ENCODE data around the gene SEMA5A.
"Not testable (repeated sequence)": the region's sequence is repeated elsewhere in the genome, so short reads cannot be mapped to it uniquely, and the experiment has no call there.

SEMA5A gene

DNA sequence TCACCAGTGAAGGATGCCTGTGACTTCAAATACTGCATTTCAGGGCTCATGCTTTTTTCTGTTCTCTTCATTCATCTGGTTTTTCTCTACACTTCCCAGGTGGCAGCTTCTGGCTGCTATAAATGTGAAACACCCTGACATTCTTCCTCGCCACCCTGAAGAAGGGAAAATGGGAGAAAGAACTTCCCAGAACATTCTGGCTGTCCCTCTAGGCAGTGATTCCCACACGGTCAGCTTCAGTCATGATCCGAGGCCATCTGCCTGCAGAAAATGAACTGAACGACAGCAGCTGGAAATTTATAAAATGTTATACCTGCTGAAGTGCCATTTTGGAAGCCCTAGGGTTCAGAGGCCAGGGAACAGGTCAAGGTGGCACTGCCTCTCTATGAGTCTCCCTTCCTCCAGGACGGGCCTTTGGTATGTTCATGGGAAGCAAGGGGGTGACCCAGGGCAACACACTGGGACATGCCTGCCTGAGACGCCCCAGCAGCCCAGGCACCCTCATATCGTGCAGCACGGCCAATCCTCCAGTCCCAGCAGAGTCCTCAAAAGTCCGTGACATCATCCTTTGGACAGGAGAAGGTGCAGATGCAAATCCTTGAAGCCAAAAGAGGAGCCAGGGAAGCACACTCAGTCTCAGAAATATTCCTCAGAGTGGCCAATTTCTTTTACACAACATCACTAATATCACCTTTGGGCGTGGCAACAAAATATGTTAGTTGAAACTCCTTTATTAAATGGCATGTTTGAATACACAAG lies 107.1 kb downstream of the SEMA5A start:
- DNase-seq (ENCODE audit: low spot score), result no peak

DNA sequence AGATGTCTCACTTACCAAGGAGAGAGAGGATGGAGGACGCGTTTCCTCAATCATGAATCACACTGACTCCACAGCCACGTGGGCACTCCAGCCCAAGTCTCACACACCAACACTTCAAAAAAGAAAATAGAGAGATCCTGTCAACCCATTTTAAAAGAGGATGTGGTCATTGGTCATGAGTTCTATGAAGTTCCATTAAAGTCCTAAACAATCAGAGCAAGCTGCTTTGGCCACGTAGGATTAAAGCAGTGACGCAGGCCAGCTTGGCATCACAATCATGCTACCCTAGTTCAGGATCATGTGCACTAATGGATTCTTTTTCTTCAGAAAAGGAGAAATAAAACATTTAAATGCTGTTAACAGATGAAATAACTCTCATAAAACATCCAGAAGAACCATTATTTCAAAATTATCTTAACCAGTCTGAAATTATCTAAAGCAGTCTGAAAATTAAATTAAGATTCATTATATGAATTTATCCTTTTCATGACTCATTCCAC lies 108.1 kb downstream of the SEMA5A start:
- DNase-seq (ENCODE audit: low spot score), result no peak

DNA sequence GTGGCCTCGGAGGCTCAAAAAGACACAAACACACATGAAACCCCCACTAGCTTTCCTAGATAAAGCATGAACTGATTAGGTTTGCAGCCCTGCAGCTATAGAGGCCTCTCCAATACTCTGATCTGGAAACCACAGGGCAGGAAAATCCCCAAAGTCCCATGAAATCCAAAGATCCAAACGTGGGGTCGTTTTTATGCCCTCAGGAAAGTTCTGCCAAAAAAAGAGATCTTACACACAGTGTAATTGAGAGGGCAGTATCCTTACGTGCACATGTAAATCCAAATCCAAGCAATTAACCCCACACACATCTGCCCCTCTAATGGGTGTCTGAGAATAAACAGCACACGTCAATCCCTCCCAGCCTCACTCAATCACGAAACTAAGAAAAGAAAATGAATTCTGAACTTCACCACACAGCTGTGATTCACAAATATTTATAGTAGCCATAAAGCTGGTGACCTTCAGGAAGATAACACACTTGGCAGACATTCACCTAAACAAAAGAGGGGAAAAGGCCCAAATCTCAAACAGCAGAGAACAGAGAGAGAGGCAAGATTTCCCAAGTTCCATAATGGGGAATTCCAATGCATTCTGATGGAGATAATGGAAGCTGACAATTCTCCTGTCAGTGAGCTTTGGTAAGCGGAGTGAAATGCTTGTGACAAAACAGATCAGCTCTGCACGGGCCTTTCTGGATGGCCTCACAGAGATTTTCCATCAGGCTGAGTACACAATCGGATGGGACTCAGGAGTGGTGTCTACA lies 114.2 kb downstream of the SEMA5A start:
- no peak for DNase-seq (ENCODE audit: low spot score)

DNA sequence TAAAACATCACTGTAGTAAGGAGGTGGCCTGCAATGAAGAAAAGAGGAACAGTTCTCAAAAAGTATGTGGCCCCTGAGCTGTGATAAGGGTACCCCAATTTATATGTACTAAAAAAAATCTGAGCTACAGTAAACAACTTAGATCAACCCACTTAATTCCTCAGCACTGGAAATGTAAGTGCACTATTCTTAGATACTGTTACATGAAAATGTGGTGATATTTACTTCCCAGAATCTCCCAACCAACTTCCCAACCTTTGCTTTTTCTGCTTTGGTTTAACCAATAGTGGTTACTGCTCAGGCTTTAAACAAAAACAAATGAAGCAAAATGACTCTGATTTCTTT lies 114.8 kb downstream of the SEMA5A start:
- DNase-seq (ENCODE audit: low spot score), result no peak

DNA sequence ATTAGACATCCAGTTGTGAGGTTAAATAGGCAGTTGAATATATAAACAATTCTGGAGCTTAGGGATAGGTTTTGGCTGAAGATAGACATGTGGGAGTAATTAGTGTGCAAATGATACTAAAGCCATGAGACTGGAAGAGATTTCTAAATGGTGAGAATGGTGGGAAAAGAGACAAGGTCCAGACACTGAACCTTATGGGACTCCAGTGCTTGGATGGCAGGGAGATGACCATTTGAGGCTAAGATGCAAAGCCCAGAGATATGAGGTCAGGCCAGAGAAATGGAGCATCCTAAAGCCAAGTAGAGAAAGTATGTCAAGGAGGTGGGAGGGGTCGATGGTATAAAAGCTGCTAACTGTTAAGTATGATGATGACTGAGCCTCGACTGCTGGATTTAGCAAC lies 115.6 kb downstream of the SEMA5A start:
- DNase-seq (ENCODE audit: low spot score), result no peak

DNA sequence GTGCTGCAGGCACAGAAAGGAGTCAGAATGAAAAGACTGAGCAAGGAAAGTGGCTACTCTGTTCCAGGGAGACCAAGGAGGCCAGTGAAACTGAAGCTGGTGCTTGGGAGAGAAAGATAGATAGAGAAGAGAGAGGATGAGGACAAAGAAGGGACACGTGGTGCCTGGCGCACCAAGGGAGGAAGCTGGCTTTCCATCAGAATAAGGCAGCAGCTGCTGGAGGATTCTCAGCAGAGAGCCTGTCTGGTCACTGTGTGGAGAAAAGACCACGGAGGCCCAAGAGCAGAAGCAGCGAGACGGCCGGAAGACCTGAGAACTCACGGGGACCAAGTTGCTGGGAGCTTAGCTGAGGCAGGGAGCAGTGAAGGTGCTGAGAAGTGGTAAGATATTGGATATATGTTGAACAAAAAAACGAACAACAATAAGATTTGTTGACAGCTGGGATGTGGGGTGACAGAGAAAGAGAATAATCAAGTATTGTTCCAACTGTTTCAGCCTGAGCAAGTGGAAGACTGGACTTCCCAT lies 116.1 kb downstream of the SEMA5A start:
- DNase-seq (ENCODE audit: low spot score), result no peak

DNA sequence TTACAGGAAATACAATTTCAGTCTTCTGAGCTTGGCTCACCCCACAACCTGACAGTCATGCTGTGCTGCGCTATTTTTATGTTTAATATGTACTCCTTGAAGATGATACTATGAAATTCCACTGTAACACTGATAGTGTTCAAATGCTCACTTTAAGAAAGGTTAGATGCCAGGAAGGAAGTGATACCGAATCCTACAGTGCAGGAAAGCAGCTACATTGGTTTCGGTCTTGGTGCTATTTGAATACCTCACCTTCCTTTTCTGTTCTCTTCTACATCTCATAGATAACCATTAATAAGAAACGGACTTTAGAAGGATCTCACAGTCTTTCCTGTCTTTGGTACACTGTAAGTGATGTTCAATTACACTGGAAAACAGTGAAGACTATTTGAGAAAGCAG lies 117.6 kb downstream of the SEMA5A start:
- DNase-seq (ENCODE audit: low spot score), result no peak

DNA sequence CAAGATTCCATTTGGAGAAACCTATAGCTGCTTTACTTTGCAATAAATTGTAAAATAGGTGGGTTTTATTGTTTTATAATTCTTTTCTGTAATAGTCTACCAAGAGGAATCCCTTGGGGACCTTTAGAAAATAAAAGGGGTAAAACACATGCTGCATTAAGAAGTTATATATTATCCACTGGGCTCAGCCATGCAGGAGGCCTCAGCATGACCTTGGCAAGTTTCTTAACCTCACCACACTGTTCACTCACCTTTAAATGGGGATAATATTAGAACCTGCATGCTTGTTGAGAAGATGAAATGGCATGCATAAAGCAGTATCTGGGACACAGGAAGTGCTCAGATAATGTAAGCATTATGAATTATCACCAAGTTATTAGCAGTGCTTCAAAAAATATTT lies 120.2 kb downstream of the SEMA5A start:
- no peak for DNase-seq (ENCODE audit: low spot score)

DNA sequence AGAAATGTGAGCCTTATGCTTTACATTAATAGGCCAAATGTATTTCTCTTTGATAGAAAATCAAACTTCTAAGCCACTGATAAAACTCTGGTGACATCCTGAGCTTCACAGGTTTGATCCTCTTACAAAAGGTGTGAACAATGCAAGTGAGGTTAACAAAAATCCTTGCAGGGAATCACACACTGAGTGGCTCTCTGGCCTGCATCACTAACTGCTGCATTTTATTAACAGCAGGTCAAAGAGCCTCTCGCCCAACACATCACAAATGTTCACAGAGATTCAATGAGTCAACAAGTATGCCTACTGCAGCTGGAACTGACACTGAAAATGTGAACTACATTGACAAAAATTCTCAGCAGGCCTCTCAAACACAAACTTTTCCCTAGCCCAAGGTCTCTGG lies 122.3 kb downstream of the SEMA5A start:
- DNase-seq (ENCODE audit: low spot score), result no peak

DNA sequence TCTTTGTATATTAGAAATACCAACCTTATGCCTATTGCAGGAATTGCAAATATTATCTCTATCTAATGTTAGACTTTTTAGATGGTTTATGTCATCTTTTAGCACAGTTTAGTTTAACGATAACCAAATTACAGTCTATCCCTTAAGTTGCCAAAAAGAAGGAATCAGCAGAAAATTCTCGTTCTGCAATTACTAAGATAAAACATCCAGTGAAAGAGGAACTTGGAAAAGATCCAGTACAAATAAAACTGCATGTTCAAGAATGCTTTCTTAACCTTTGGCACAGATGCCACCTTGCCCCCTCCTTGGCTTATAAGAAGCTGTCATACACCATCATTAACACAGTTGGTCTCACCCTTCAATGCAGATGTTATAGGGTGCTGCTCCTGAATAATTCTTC lies 124.0 kb downstream of the SEMA5A start:
- no peak for DNase-seq (ENCODE audit: low spot score)

DNA sequence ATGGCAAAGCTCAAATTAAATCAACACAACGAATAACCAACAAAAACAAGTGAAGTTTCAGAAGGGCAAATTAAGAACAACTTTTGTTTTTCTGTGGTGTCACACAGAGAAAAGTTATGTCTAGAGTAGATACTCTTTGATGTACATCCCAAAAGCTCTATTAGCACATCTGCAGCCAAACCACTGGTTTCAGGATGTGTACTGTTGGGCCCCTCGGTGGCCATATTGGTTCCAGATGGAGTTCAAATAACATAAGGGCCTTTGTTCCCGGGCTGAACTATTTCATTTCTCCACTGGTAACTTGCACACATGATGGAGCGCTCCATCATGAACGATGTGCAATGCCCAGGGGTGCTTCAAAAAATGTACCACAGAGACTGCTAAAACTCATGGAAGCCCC lies 126.1 kb downstream of the SEMA5A start:
- DNase-seq (ENCODE audit: low spot score), result no peak

DNA sequence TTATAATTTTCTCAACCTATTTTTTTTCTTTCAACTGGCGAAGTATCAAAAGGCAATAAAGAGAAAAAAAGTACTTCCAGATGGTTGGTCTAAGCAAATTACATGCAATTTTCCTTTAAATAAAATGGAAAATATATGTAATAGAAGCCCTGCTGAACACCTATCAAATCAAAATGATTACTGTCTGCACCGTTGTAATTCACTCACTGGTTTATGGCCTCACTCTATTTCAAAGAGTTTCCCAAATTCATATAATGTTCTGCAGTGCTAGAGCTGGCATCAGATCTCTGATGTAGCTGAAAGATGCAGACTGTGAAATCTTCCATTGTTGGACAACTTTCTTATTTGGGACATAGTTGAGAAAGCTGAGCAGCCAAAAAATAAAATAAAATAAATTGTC lies 130.3 kb downstream of the SEMA5A start:
- DNase-seq (ENCODE audit: low spot score), result no peak

DNA sequence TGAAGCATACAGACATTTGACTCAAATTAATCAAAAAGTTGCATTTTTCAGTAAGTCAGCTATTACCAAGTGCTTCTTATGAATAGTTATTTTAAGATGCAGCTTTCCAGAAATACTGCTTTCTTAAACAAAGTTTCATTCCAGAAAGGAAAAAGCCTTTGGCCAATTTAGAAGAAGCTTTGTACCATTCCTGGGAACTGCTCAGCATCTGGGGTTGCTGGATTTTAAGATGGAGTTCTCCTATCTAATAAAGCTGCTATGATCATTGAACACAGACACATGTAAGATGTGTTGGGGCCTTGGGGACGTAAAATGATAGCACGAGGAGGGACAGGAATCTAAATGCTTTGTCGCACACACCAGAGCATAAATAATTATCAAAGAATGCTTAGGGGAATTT lies 130.8 kb downstream of the SEMA5A start:
- no peak for DNase-seq (ENCODE audit: low spot score)

DNA sequence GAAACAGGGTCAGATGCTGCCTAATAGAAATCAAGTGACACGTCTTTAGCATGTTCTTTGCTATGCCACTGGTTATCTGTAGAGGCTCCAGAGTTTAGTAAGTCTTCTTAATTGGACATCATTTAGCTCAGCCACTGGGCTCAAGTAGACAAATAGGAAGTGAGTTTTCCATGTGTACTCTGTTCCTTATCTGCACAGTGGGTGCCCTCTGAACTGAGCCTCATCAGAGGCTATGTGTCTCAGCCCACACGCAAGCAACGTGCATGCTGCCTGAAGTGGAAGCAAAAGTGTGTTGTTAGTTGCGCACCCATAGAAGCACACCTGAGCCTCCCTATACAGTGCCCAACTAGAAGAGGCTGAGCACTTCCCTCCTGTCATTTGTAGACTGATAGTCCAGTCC lies 134.7 kb downstream of the SEMA5A start:
- DNase-seq (ENCODE audit: low spot score), result no peak

DNA sequence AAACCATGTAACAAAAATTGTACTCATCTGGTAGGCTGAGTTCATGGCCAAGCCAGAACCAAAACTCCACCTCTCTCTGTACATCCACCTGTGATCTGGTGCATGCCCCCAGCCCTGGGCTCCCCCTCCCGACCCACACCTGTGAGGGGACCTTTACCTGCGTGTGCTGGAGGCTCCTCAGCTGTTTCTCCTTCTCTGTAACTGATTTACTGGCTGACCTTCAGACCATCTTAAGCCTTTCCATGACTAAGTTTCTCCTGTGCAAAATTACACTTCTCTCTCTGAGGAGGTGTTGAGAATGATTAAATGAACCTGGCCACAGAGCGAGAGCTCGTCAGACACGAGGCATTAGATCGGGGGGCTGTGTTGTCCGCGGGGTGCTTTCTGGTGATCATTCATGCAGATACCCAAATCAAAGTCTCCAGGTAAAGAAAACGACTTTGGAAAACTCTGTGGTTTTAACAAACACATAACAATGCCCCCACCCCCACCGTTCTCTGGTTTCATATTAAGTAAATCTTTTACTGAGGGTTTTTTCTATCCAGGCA lies 136.4 kb downstream of the SEMA5A start:
- DNase-seq (ENCODE audit: low spot score), result no peak

DNA sequence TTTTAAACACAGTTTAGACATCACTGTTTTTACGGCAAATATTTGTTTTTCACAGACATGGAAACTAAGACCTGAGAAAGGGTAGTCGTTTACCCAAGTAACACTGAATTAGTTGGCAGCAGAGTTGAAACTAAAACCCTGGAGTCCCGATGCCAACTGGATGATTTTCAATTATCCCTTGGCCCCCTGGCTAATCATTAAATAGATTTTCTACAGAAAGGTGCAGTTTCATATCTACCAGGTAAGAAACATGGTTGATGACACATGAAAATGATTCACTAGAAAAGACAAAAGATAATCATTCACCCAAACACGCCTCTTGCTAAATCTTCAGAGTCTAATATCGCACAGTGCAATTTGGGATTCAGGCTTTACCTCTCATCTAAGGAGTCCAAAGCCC lies 136.9 kb downstream of the SEMA5A start:
- no peak for DNase-seq (ENCODE audit: low spot score)

DNA sequence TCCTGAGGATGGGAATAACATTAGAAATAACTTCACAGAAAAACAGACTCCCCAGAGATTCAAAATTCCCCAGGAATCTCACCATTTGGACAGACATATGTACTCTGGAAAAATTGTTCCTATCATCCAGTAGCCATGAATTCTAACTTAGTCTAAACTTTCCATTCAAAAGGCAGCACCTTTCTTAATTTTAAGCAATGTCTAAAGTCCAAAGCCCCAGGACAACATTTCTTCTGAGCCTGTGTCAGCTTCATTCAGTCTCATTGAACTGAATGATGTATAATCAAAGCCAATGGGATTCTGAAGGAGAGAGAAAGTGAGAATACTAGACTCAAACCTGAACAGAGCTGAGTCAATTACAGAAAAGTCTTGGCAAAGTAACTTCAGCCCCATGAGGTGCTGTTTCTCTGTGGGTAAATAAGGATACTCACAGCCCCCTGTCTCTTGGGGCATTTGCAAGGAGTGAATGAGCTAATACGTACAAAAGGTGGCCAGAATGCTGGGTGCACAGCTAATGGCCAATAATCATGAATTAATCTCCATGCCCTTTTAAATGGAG lies 140.6 kb downstream of the SEMA5A start:
- DNase-seq (ENCODE audit: low spot score), result no peak

DNA sequence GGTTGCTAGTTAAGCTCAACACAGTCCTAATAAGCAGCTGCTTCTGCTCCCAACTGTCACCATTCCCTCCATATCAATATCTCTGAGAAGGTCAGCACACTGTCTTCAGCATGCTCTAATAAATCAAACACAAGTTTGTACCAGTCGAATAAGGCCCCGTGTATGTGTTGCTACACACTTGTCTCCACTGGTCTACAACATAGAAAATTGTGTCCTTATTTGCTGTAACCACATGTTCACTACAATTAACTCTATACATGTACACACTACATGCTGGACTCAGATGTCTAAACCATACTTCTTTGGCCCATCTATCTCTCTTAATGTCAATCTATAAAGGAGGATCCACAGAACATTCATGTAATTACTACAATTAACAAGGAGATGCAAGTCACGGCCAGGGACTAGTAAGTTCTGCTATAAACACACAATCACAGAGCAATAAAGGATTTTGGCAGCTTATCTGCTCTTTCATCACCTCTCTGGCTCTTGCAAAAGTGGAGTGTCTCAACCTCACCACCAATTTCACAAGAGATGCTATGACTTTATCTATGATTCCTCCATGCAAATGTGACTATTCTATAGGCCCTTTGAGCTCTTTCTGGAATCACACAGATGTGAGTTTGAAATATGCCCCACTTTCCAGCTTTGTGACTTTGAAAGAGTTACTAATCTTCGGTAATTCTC lies 143.9 kb downstream of the SEMA5A start:
- no peak for DNase-seq (ENCODE audit: low spot score)

DNA sequence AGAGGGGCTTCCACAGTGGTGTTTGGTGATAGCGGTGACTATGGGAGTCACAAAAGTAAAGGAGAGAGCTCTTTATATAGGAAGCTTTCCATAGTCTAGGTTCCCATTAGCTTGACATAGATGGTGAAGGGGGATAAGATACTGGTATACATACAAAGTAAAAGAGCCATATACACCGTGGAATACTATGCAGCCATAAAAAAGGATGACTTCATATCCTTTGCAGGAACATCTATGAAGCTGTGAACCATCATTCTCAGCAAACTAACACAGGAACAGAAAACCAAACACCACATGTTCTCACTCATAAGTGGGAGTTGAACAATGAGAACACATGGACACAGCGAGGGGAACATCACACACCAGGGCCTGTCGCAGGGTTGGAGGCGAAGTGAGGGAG lies 146.1 kb downstream of the SEMA5A start:
- DNase-seq (ENCODE audit: low spot score), result not testable (repeated sequence)

DNA sequence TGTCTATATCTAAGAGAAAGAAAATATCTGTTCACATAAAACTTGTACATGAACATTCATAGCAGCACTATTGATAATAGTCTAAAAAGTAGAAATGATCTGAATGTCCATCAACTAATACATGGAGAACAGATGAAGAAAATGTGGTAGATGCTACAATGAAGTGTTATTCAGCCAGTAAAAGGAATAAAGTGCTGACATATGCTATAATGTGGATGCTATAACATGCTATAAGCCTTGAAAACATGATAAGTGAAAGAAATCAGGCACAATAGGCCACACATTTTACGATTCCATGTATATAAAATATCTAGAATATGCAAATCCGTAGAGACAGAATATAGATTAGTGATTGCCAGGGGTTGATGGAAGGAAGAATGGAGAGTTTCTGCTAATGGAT lies 146.8 kb downstream of the SEMA5A start:
- DNase-seq (ENCODE audit: low spot score), result no peak

DNA sequence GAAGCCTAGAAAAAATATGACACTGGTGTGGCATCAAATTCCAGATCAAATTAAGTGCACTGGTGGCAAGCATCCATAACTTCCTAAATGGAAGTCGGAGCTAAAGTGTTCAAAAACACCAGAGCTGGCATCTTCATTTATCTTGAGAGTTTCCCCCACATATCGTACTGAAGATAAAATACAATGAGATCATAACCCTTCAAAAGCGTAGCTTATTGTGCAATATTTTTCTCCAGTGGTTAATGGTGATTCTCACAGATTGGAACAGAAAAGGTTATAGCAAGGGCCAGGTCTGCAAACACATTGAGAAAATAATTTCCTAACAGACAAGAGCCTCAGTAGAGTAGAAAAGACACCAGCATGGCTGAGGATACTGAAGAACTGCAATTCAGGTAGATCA lies 147.6 kb downstream of the SEMA5A start:
- no peak for DNase-seq (ENCODE audit: low spot score)

DNA sequence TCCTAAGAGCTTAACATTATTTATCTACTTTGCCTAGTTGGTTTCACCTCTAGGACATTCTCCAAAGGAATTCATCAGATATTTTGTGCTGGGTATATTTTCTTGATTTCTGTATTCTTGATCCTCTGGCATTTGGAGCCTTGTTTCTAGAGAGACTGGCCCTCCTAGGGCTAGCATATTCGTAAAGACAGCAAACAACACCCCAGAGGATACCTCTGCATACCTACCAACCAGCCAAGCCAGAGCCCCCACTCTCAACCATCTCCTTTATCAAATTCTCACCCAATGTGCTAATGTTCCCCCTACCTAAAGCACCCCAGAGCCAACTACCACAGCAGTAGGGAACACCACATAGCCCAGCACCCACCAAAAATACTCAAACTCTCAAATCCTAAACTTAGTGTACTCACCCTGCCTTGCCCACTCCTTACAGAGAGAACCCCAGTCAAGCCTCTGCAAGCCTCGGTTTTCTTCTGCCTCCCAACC lies 149.5 kb downstream of the SEMA5A start:
- DNase-seq (ENCODE audit: low spot score), result no peak
